MG63 (cell line): ENCODE data around the gene SEL1L3. TPM values are rescaled to one million over a fixed set of nuclear protein-coding genes. Genes with fewer than 3 reads are reported as not detected.

Experiments
- DNase-seq: peaks from one replicate; pipeline ENCODE4 v3.0.0-alpha.2; 2020
- H3K27me3 ChIP-seq: fragments of 250-450 bp; sonication (Bioruptor Pico); 2 replicates; pipeline ENCODE4 v1.5.1; 2020; ENCODE audit warnings: mild to moderate bottlenecking, moderate library complexity
- H3K36me3 ChIP-seq: fragments of 250-450 bp; sonication (Bioruptor Pico); 2 replicates; pipeline ENCODE4 v1.5.1; 2020; ENCODE audit warnings: mild to moderate bottlenecking, moderate library complexity
- H3K4me3 ChIP-seq: fragments of 250-450 bp; sonication (Bioruptor Pico); 2 replicates; pipeline ENCODE4 v1.5.1; 2020; ENCODE audit warnings: mild to moderate bottlenecking, moderate library complexity
- H3K9me3 ChIP-seq: fragments of 250-450 bp; sonication (Bioruptor Pico); 2 replicates; pipeline ENCODE4 v1.5.1; 2020; ENCODE audit warnings: mild to moderate bottlenecking, moderate library complexity
- total RNA-seq: library from RNA; depleted of rRNA; stranded (reverse); fragments of >200 nt; shearing (Covaris generic); gene quantifications from 2 replicates; pipeline ENCODE4 v1.2.3, GENCODE V29; 2014; ENCODE audit warnings: low replicate concordance

SEL1L3 gene
- total RNA-seq, 1 experiment from 2014 or later: 37.6 TPM

DNA sequence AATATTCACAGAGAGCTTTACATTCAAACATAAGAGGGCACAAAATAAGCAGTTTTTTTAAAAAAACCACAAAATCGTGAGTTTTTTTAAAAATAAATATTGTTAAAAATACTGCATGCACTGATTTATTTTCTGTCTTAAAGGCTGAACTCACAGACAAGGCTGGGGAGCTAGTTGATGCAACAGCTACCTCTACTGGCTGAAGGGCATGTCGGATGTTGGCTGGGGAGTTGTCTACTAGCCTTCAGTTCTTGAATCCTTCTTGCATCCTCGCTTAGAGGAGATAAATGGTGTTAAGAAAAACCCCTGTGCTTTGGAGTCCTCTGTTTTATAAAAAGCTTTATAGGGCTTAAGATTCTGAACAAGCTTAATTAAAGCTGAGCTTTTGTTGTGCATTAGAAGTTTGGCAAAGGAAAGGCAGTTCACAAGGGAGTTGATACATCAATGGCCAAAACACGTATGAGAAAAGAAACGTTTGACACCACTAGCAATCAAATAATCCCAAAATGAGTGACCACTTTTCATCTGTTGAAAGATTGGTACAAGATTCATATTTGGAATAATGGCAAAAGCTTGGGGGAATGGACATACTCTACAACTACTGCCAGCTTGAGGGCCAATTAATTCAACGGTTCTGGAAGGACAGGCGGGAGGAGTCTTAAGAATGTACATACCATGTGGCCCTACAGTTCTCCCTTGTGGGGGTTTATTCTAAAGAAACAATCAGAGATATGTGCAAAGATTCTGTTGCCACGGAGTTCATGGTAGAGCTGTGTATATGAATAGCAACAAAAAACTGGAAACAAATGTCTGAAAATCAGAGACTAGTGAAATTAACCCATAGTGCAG lies 94.7 kb downstream of the SEL1L3 start:
- Histone ChIP-seq H3K36me3 (peaks cover 5% of the 10 kb centered on the region; the same call in 1 of the 2 replicates), H3K27me3 (no peaks in the 10 kb centered on the region), H3K9me3 (no peaks in the 10 kb centered on the region), H3K4me3 (no peak overlapping the region)
- DNase-seq: peak; percentile 26

DNA sequence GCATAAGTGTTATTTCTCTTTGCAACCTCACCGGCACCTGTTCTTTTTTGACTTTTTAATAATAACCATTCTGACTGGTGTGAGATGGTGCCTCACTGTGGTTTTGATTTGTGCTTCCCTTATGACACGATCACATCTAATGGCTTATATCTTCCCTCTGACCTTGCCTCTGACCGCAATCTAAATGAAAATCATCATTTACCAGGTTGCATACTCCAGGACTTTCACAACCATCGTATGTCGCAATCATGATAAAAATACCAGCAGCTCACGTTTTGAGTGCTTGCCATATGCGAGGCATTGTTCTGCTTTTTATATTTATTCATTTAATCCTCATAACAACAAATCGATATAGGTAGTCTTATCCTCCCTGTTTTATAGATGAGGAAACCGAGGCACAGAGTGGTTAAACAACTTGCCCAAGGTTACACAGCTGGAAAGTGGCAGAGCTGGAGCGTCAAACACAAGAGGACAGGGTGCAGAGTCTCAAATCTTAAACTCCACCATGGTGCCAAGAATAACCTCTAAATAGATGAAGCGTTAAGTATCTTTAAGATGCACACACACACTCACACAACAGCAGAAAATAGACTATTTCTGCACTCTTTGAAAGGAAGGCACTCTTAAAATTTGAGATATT lies 102.2 kb downstream of the SEL1L3 start:
- DNase-seq: no peak
- H3K36me3 ChIP-seq: no peaks in the 10 kb centered on the region; the same call in 1 of the 2 replicates
- no peaks in the 10 kb centered on the region for H3K27me3 ChIP-seq
- no peaks in the 10 kb centered on the region for H3K9me3 ChIP-seq
- H3K4me3 ChIP-seq: no peak overlapping the region

DNA sequence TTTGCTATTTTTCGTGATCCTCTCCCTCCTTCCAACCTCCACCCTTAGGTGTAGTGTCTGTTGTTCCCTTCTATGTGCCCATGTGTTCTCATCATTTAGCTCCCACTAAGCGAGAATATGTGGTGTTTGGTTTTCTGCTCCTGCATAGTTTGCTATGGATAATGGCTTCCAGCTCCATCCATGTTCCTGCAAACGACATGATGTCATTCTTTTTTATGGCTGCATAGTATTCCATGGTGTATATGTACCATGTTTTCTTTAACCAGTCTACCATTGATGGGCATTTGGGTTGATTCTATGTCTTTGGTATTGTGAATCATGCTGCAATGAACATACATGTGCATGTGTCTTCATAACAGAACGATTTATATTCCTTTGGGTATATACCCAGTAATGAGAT lies 102.7 kb downstream of the SEL1L3 start:
- no peaks in the 10 kb centered on the region for H3K9me3 ChIP-seq
- DNase-seq: no peak
- no peaks in the 10 kb centered on the region; the same call in 1 of the 2 replicates for H3K36me3 ChIP-seq
- H3K27me3 ChIP-seq: no peaks in the 10 kb centered on the region
- H3K4me3 ChIP-seq: no peak overlapping the region

GRCh38 chr4:25759101-25759500 lies 103.7 kb downstream of the SEL1L3 start:
- DNase-seq: no peak
- Histone ChIP-seq H3K9me3 (no peaks in the 10 kb centered on the region), H3K27me3 (no peaks in the 10 kb centered on the region), H3K36me3 (no peaks in the 10 kb centered on the region; the same call in 1 of the 2 replicates), H3K4me3 (no peak overlapping the region)

GRCh38 chr4:25757452-25757851 lies 105.3 kb downstream of the SEL1L3 start:
- no peak overlapping the region for H3K4me3 ChIP-seq
- no peaks in the 10 kb centered on the region for H3K9me3 ChIP-seq
- no peaks in the 10 kb centered on the region for H3K27me3 ChIP-seq
- no peaks in the 10 kb centered on the region; the same call in 1 of the 2 replicates for H3K36me3 ChIP-seq
- DNase-seq: no peak

DNA sequence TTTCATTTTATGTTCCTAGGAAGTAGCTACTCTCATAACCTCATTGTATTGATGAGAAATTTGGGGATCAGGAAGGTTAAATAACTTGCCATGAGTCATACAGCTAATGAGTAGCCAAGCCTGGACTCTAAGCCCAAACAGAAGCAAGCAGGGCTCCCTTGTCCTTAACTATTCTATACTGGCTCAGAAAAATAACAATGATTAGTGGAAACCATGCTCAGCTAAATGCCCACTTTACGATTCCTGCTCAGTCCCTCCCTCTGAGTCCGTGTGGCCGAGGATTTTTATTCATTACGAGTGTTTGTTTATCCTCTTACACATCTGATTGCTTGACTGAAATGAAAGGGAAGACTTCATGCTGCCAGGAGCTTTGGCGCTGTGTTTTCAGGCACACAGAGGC lies 106.3 kb downstream of the SEL1L3 start:
- H3K4me3 ChIP-seq: no peak overlapping the region
- no peaks in the 10 kb centered on the region for H3K9me3 ChIP-seq
- no peaks in the 10 kb centered on the region; the same call in 1 of the 2 replicates for H3K36me3 ChIP-seq
- no peak for DNase-seq
- H3K27me3 ChIP-seq: no peaks in the 10 kb centered on the region

- Histone ChIP-seq H3K9me3 (no peaks in the 10 kb centered on the region), H3K27me3 (no peaks in the 10 kb centered on the region), H3K4me3 (no peak overlapping the region), H3K36me3 (no peaks in the 10 kb centered on the region; the same call in 1 of the 2 replicates)
- no peak for DNase-seq
Measured at GRCh38 chr4:25755911-25756310, 106.9 kb downstream of the SEL1L3 start.

DNA sequence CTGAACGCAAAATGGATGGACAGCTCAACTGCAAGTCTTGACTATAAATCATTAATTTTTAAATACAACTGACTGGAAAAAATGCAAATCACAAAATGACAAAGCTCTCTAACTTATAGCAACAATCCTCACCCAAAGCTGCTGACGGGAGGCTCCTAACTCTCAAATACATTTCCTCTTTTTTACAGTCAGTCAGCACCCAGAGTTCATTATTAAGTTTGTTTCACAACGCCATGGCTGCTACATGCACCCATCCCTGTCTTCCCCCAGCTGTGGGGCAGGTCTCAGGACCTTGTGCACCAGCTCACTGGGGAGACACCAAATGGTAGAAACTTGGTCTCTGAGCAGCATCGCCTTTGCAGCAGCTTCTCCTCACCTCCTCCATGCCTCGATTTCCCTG lies 109.5 kb downstream of the SEL1L3 start:
- no peaks in the 10 kb centered on the region for H3K36me3 ChIP-seq
- no peaks in the 10 kb centered on the region for H3K27me3 ChIP-seq
- H3K9me3 ChIP-seq: no peaks in the 10 kb centered on the region
- no peak for DNase-seq
- H3K4me3 ChIP-seq: no peak overlapping the region

DNA sequence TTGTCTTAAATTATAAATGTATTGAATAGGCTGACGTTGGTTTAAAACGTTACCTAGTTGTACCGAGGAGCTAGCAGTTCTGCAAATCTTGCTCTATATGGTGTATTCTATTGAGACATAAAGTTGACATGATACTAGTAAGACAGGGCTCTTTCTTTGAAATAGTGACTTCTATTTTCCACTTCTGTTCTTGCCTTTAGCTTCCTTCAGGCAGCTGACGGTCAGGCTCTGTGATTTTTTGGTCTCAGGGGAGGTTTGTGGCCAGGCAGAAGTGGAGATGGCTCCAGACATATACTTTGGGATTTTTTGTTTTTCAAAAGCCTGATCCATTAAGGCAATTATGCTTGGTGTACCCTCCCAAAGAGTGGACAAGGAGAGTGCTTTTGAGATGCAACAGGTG lies 111.9 kb downstream of the SEL1L3 start:
- H3K9me3 ChIP-seq: no peaks in the 10 kb centered on the region
- H3K4me3 ChIP-seq: no peak overlapping the region
- no peaks in the 10 kb centered on the region for H3K36me3 ChIP-seq
- DNase-seq: no peak
- no peaks in the 10 kb centered on the region for H3K27me3 ChIP-seq

GRCh38 chr4:25749150-25749794 lies 113.5 kb downstream of the SEL1L3 start:
- DNase-seq: no peak

GRCh38 chr4:25743971-25744370 lies 118.8 kb downstream of the SEL1L3 start:
- H3K27me3 ChIP-seq: no peaks in the 10 kb centered on the region
- no peak overlapping the region for H3K4me3 ChIP-seq
- DNase-seq: no peak
- no peaks in the 10 kb centered on the region for H3K9me3 ChIP-seq
- H3K36me3 ChIP-seq: no peaks in the 10 kb centered on the region

More at GRCh38 chr4:25749150-25749794, 113.5 kb downstream of the SEL1L3 start:
- Histone ChIP-seq H3K9me3 (no peaks in the 10 kb centered on the region), H3K36me3 (no peaks in the 10 kb centered on the region), H3K27me3 (no peaks in the 10 kb centered on the region), H3K4me3 (no peak overlapping the region)

DNA sequence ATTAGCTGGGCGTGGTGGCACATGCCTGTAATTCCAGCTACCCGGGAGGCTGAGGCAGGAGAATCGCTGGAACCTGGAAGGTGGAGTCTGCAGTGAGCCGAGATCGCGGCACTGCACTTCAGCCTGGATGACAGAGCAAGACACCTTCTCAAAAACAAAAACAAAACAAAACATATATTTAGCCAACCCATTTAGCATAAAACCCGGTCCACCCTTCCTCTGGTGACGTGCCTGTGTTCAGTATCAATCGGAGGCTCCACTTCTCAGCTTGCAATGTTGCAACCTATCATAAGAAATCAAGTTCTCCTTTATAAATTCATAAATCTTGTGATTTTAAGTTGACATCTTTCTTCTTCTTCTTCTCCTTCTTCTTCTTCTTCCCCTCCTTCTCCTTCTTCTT lies 133.2 kb downstream of the SEL1L3 start:
- Histone ChIP-seq H3K9me3 (no peaks in the 10 kb centered on the region), H3K4me3 (no peak overlapping the region), H3K36me3 (no peaks in the 10 kb centered on the region), H3K27me3 (no peaks in the 10 kb centered on the region)
- DNase-seq: no peak

- no peak for DNase-seq
- Histone ChIP-seq H3K9me3 (no peaks in the 10 kb centered on the region), H3K36me3 (no peaks in the 10 kb centered on the region), H3K27me3 (no peaks in the 10 kb centered on the region), H3K4me3 (no peak overlapping the region)
Measured at GRCh38 chr4:25728886-25729285, 133.9 kb downstream of the SEL1L3 start.

- Histone ChIP-seq H3K27me3 (no peaks in the 10 kb centered on the region), H3K4me3 (no peak overlapping the region), H3K36me3 (no peaks in the 10 kb centered on the region), H3K9me3 (no peaks in the 10 kb centered on the region)
- no peak for DNase-seq
Measured at GRCh38 chr4:25727711-25728493, 134.9 kb downstream of the SEL1L3 start.

- no peak for DNase-seq
- no peaks in the 10 kb centered on the region for H3K36me3 ChIP-seq
- no peak overlapping the region for H3K4me3 ChIP-seq
- H3K9me3 ChIP-seq: no peaks in the 10 kb centered on the region
- no peaks in the 10 kb centered on the region for H3K27me3 ChIP-seq
Measured at GRCh38 chr4:25725870-25726269, 136.9 kb downstream of the SEL1L3 start.

GRCh38 chr4:25723409-25723808 lies 139.4 kb downstream of the SEL1L3 start:
- H3K36me3 ChIP-seq: no peaks in the 10 kb centered on the region
- no peaks in the 10 kb centered on the region for H3K27me3 ChIP-seq
- no peak for DNase-seq
- no peak overlapping the region for H3K4me3 ChIP-seq
- H3K9me3 ChIP-seq: no peaks in the 10 kb centered on the region

GRCh38 chr4:25722964-25723363 lies 139.8 kb downstream of the SEL1L3 start:
- Histone ChIP-seq H3K36me3 (no peaks in the 10 kb centered on the region), H3K27me3 (no peaks in the 10 kb centered on the region), H3K4me3 (no peak overlapping the region), H3K9me3 (no peaks in the 10 kb centered on the region)
- DNase-seq: no peak
